ENCODE measurements around the gene MED31. TPM values are rescaled to one million over a fixed set of nuclear protein-coding genes. Genes with fewer than 3 reads are reported as not detected.
A peak's percentile ranks its signal among the peaks of the same experiment; 100 is the strongest.

The MED31 gene
- total RNA-seq, 1 donor = 14.2 TPM

DNA sequence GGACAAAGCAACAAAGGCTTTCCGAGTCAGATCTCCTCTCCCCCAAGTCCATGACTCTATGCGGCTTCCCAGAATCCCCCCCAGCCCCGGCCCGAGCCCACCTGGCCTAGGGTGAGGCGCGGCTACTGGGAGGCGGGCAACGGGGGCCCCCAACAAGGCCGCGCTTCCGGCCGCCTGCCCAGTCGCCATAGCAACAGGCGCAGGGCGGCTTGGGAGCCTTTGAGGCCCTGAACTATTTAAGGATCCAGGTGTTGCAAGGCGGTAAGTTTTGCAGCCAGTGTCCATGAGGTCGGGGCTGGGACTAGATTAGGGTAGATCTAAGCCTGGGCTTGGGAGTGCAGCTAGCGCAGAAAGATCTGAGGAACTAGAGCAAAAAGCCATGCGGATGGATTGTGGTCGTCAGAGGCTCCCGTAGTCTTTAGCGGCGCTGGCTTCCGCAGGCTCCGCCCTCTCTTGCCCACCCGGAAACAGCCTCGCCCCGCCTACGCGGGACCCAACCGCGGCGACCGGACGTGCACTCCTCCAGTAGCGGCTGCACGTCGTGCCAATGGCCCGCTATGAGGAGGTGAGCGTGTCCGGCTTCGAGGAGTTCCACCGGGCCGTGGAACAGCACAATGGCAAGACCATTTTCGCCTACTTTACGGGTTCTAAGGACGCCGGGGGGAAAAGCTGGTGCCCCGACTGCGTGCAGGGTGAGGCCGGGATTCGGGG, 10.7 kb downstream of the MED31 start, which contains the start of the genes KIAA0753 and TXNDC17:
Gene KIAA0753 (minus strand): TSS at position 176 of the 711 bp plus-strand sequence. CDS start 5,608 bp downstream, outside the sequence.
Gene TXNDC17 (plus strand): TSS at position 525 of the 711 bp plus-strand sequence. CDS start 23 bp downstream, at position 548.
- TF ChIP-seq, protein P1, sequence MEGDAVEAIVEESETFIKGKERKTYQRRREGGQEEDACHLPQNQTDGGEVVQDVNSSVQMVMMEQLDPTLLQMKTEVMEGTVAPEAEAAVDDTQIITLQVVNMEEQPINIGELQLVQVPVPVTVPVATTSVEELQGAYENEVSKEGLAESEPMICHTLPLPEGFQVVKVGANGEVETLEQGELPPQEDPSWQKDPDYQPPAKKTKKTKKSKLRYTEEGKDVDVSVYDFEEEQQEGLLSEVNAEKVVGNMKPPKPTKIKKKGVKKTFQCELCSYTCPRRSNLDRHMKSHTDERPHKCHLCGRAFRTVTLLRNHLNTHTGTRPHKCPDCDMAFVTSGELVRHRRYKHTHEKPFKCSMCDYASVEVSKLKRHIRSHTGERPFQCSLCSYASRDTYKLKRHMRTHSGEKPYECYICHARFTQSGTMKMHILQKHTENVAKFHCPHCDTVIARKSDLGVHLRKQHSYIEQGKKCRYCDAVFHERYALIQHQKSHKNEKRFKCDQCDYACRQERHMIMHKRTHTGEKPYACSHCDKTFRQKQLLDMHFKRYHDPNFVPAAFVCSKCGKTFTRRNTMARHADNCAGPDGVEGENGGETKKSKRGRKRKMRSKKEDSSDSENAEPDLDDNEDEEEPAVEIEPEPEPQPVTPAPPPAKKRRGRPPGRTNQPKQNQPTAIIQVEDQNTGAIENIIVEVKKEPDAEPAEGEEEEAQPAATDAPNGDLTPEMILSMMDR (IDR thresholded peaks at IDR 0.05; ENCODE audit: insufficient read depth, low read depth, low read length) = no peak
- peak within 1 kb of the TSS; percentile 99 for H3K4me3 ChIP-seq (ENCODE audit: low read depth, low read length)
- peak; percentile 92 for DNase-seq (ENCODE audit: low read depth)

DNA sequence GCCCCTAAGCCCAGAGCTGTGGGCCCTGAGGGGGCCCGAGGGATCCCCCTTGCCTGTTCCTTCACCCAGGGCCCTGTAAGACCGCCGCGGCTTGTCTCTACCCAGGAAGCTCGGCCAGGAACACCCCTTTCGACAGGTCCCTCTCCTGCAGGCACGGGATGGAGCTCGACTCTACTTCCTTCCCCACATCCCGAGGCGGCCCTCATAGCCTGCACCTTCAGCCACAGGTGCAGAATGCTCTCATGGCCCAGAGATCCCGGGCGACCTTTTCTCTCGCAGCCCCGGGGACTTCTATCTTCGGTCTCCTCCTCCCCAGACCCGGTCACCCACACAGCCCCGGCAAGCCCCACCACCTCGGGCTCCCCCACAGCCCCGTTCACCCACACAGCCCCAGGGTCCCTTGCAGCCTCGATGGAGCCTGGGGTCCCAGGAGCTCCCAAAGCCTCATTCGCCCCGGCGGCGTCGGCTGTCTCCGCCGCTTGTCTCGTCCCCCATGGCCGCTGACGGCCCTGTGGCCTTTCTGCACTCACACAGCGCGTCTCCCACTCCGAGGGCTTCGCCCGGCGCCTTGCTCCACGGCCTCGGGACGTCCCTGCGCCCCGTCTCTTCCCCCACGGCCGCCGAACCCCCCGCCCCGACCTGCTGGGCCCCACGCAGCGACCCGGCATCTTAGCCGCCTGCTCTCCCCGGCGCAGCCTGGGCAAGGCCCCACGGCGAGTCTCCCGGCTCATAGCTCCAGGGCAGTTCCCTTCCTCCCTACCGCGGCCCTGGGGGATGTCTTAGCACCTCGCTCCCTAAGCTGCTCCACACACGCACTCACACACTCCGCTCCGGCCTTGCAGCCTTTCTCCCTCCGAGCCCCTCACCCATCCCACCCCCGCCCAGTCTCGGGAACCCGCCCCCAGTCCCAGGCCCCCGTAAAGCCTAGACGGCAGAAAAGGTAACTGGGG, 11.5 kb downstream of the MED31 start:
- TF ChIP-seq, protein P1 (IDR thresholded peaks at IDR 0.05; ENCODE audit: insufficient read depth, low read depth, low read length) = no peak
- H3K4me3 ChIP-seq (ENCODE audit: low read depth, low read length) = peak overlapping the region; percentile 99
- DNase-seq (ENCODE audit: low read depth) = peak; percentile 50

DNA sequence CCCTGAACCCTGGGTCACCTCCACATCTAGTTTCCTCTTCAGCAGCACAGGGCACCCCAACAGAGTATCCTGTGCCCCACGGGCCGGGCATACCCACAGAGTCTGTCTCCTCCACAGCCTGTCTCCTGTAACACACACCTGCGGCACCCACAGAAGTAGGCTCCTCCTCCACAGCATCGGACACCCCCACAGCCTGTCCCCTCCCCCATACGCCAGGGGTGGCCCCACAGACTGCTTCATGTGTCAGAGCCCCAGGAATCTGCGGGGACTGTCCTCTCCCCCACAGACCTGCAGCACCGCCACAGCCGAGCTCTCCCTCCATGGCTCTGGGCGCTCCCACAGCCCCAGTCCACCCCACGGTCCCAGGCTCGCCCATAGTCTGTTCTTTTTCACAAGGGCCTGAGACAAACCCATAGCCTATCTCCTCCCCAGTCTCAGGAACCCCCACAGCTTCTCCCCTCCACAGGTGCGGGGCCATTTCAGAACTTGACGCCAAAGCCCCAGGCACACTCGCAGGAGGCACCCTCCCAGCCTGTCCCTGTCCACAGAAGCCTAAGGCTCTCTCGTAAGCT, 12.3 kb downstream of the MED31 start:
- DNase-seq (ENCODE audit: low read depth) = no peak
- TF ChIP-seq, protein P1 (IDR thresholded peaks at IDR 0.05; ENCODE audit: insufficient read depth, low read depth, low read length) = no peak
- H3K4me3 ChIP-seq (ENCODE audit: low read depth, low read length) = peak overlapping the region; percentile 99

GRCh38 chr17:6638046-6638908, 13.1 kb downstream of the MED31 start:
- DNase-seq (ENCODE audit: low read depth) = no peak
- TF ChIP-seq, protein P1 (IDR thresholded peaks at IDR 0.05; ENCODE audit: insufficient read depth, low read depth, low read length) = no peak
- H3K4me3 ChIP-seq (ENCODE audit: low read depth, low read length) = no peak overlapping the region

DNA sequence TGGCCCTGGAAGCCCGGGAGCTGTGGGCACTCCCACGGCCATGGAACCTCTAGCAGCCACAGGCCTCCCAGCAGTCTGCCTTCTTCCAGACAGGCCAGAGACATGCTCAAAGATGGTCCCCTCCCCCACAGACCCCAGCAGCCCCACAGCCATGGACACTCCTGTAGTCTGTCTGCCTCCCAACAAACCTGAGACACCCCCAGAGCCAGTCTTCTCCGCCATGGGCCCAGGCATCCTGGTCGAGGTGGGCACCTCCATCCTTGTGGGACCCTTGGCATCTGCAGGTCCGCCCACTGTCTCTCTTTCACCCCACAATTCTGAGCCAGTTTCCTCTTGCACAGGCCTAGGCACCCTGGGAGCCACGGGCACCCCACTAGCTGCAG, 14.0 kb downstream of the MED31 start:
- TF ChIP-seq, protein P1 (IDR thresholded peaks at IDR 0.05; ENCODE audit: insufficient read depth, low read depth, low read length) = no peak
- no peak overlapping the region for H3K4me3 ChIP-seq (ENCODE audit: low read depth, low read length)
- no peak for DNase-seq (ENCODE audit: low read depth)
